Liver (tissue), 3 donors: ENCODE results near the gene PSMD14.

Experiments
- EGR1 ChIP-seq, 2 donors: IDR thresholded peaks; 2 replicates each; pipeline ENCODE4 v1.6.1; 2016 to 2018; ENCODE audit warnings: antibody characterized with exemption in 2 of 2, low read depth in 2 of 2
- RAD21 ChIP-seq, 2 donors: IDR thresholded peaks; 2 replicates each; pipeline ENCODE4 v1.6.1; 2016; ENCODE audit warnings: antibody characterized with exemption in 2 of 2, mild to moderate bottlenecking in 2 of 2
- TAF1 ChIP-seq: conservative IDR thresholded peaks from 2 replicates; pipeline ENCODE4 v1.6.1; 2016; ENCODE audit warnings: antibody characterized with exemption, mild to moderate bottlenecking
- YY1 ChIP-seq: IDR thresholded peaks from 2 replicates; pipeline ENCODE4 v1.6.1; 2016; ENCODE audit warnings: antibody characterized with exemption, mild to moderate bottlenecking
- TF ChIP-seq, protein P1 (sequence below): IDR thresholded peaks from 2 replicates; pipeline ENCODE4 v1.6.1; 2016; ENCODE audit warnings: antibody characterized with exemption, mild to moderate bottlenecking
- TF ChIP-seq, protein P2 (sequence below): fragments of 150-350 bp; IDR thresholded peaks from 2 replicates; pipeline ENCODE4 v1.5.1; 2017; ENCODE audit warnings: improper control_type of control experiment, low read depth, low read length; ENCODE audit not compliant: missing input control
- donor health status: healthy.
- donor health status: healthy.

DNA sequence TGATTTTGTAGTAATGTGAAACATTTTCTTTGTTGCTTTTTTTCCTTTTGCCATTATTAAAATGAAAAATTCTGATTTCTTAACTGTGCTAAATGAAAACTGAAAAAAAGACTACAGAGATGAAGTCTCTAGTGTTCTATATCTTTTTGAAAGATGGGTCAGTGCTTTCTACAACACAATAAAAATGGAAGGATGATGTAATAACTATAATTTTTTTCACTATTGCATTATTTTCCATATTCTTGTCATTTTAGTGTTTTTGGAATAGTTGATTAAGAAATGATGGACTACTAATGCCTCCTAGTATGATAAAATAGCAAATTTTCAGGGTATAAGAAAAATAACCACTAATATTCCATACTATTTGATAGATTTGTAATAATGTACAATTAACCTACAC, 7.2 kb downstream of the PSMD14 start:
- TF ChIP-seq TAF1 (no peak), EGR1 (IDR thresholded peaks at IDR 0.05; ENCODE audit: low read depth in 2 of 2) (no peak), RAD21 (IDR thresholded peaks at IDR 0.05) (no peak), YY1 (no peak)
- TF ChIP-seq, protein P1, sequence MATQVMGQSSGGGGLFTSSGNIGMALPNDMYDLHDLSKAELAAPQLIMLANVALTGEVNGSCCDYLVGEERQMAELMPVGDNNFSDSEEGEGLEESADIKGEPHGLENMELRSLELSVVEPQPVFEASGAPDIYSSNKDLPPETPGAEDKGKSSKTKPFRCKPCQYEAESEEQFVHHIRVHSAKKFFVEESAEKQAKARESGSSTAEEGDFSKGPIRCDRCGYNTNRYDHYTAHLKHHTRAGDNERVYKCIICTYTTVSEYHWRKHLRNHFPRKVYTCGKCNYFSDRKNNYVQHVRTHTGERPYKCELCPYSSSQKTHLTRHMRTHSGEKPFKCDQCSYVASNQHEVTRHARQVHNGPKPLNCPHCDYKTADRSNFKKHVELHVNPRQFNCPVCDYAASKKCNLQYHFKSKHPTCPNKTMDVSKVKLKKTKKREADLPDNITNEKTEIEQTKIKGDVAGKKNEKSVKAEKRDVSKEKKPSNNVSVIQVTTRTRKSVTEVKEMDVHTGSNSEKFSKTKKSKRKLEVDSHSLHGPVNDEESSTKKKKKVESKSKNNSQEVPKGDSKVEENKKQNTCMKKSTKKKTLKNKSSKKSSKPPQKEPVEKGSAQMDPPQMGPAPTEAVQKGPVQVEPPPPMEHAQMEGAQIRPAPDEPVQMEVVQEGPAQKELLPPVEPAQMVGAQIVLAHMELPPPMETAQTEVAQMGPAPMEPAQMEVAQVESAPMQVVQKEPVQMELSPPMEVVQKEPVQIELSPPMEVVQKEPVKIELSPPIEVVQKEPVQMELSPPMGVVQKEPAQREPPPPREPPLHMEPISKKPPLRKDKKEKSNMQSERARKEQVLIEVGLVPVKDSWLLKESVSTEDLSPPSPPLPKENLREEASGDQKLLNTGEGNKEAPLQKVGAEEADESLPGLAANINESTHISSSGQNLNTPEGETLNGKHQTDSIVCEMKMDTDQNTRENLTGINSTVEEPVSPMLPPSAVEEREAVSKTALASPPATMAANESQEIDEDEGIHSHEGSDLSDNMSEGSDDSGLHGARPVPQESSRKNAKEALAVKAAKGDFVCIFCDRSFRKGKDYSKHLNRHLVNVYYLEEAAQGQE, result no peak
- TF ChIP-seq, protein P2, sequence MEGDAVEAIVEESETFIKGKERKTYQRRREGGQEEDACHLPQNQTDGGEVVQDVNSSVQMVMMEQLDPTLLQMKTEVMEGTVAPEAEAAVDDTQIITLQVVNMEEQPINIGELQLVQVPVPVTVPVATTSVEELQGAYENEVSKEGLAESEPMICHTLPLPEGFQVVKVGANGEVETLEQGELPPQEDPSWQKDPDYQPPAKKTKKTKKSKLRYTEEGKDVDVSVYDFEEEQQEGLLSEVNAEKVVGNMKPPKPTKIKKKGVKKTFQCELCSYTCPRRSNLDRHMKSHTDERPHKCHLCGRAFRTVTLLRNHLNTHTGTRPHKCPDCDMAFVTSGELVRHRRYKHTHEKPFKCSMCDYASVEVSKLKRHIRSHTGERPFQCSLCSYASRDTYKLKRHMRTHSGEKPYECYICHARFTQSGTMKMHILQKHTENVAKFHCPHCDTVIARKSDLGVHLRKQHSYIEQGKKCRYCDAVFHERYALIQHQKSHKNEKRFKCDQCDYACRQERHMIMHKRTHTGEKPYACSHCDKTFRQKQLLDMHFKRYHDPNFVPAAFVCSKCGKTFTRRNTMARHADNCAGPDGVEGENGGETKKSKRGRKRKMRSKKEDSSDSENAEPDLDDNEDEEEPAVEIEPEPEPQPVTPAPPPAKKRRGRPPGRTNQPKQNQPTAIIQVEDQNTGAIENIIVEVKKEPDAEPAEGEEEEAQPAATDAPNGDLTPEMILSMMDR, result no peak
